Activated T-helper 2 cell treated with anti-CD3 and anti-CD28 coated beads, Interferon-gamma antibody, Interleukin-2, Interleukin-4, amounts not matched to agents 10 μg/mL and 5 μg/mL and 100 μg/mL, durations not matched to agents 14 hours and 24 hours and 36 hours (primary cell): ENCODE measurements around the gene SNX6. TPM values are rescaled to one million over a fixed set of nuclear protein-coding genes. Genes with fewer than 3 reads are reported as not detected.
"Not testable (repeated sequence)": the region's sequence is repeated elsewhere in the genome, so short reads cannot be mapped to it uniquely, and the experiment has no call there.

Experiments
- DNase-seq: peaks from one replicate; pipeline ENCODE4 v3.0.0; 2021; ENCODE audit warnings: low spot score
- H3K27ac Mint-ChIP-seq: one replicate; pipeline ENCODE4 v1.8.0; 2021; ENCODE audit warnings: mixed read lengths
- H3K27me3 Mint-ChIP-seq: one replicate; pipeline ENCODE4 v1.8.0; 2021; ENCODE audit warnings: low read depth, mixed read lengths
- H3K36me3 Mint-ChIP-seq: one replicate; pipeline ENCODE4 v1.8.0; 2021; ENCODE audit warnings: low read depth, mixed read lengths
- H3K4me1 Mint-ChIP-seq: one replicate; pipeline ENCODE4 v1.8.0; 2021; ENCODE audit warnings: low read depth, mixed read lengths
- H3K4me3 Mint-ChIP-seq: one replicate; pipeline ENCODE4 v1.8.0; 2021; ENCODE audit warnings: low read depth, mild to moderate bottlenecking, moderate library complexity, mixed read lengths
- H3K9me3 Mint-ChIP-seq: one replicate; pipeline ENCODE4 v1.8.0; 2021; ENCODE audit warnings: mixed read lengths
- intact Hi-C: fragments of 100-400 bp; cut with micrococcal nuclease; formaldehyde crosslinking; loops from one replicate; pipeline ENCODE4 v1.15.1; 2023
- total RNA-seq: library from RNA; stranded (reverse); gene quantifications from 2 replicates; pipeline ENCODE4 v1.2.3, GENCODE V29; 2022

SNX6 gene
- total RNA-seq, 1 donor from 2014 or later = 66.6 TPM

GRCh38 chr14:34522496-34522895 is 107.5 kb downstream of the SNX6 start:
- H3K4me3 Mint-ChIP-seq = no peak overlapping the region
- H3K27ac Mint-ChIP-seq = no peak overlapping the region
- H3K4me1 Mint-ChIP-seq = no peaks in the 10 kb centered on the region
- H3K36me3 Mint-ChIP-seq = peaks cover 65% of the 10 kb centered on the region
- no peaks in the 10 kb centered on the region for H3K9me3 Mint-ChIP-seq
- intact Hi-C loops = no loop called here
- no peaks in the 10 kb centered on the region for H3K27me3 Mint-ChIP-seq
- DNase-seq = no peak

- intact Hi-C loops, H3K27ac Mint-ChIP-seq, H3K27me3 Mint-ChIP-seq, H3K4me1 Mint-ChIP-seq, H3K4me3 Mint-ChIP-seq, H3K9me3 Mint-ChIP-seq, DNase-seq: not testable (repeated sequence)
- peaks cover 66% of the 10 kb centered on the region for H3K36me3 Mint-ChIP-seq
Measured at GRCh38 chr14:34521071-34521470, 108.9 kb downstream of the SNX6 start.

GRCh38 chr14:34520304-34520970 is 109.5 kb downstream of the SNX6 start:
- H3K9me3 Mint-ChIP-seq, H3K4me1 Mint-ChIP-seq, H3K27ac Mint-ChIP-seq, H3K27me3 Mint-ChIP-seq, intact Hi-C loops, H3K4me3 Mint-ChIP-seq, DNase-seq: not testable (repeated sequence)
- peaks cover 69% of the 10 kb centered on the region for H3K36me3 Mint-ChIP-seq

Other genes starting within 250 kb of the SNX6 start
- 23.2 and 24.7 TPM in 2 replicates for gene SPTSSA, start 167.9 kb downstream of the SNX6 start, total RNA-seq
- 35.2 and 36.6 TPM in 2 replicates for gene EAPP, start 90.4 kb downstream of the SNX6 start, total RNA-seq
- 7.1 and 8.4 TPM in 2 replicates for gene CFL2, start 84.4 kb upstream of the SNX6 start, total RNA-seq
- gene BAZ1A, start 245.2 kb upstream of the SNX6 start, total RNA-seq = 81.7 and 85.7 TPM in 2 replicates